Forelimb muscle (tissue), 1 donor: ENCODE data around the gene WNK1. TPM values are rescaled to one million over a fixed set of nuclear protein-coding genes. Genes with fewer than 3 reads are reported as not detected.

Experiments
- DNase-seq: peaks from one replicate; pipeline ENCODE4 v3.0.0-alpha.2; 2013; ENCODE audit warnings: low read depth
- polyA plus RNA-seq: library from polyadenylated mRNA; unstranded; fragments of 120-200 nt; gene quantifications from one replicate; pipeline ENCODE4 v1.2.1, GENCODE V29; 2013; ENCODE audit not compliant: insufficient read length

Gene WNK1
- polyA plus RNA-seq, 1 donor = 65.0 TPM

- DNase-seq = no peak
These were observed 110.9 kb downstream of the WNK1 start for GRCh38 chr12:863285-863684.

- DNase-seq = no peak
These were observed 113.2 kb downstream of the WNK1 start for GRCh38 chr12:865614-866013.

GRCh38 chr12:867905-868304 lies 115.5 kb downstream of the WNK1 start:
- no peak for DNase-seq

- DNase-seq = no peak
These were observed 116.3 kb downstream of the WNK1 start for GRCh38 chr12:868722-869121.

- no peak for DNase-seq
These were observed 118.0 kb downstream of the WNK1 start for GRCh38 chr12:870378-870777.

- DNase-seq = no peak
These were observed 121.6 kb downstream of the WNK1 start for GRCh38 chr12:873954-874353.

GRCh38 chr12:879641-880040 lies 127.3 kb downstream of the WNK1 start:
- DNase-seq = no peak

- DNase-seq = no peak
These were observed 128.3 kb downstream of the WNK1 start for GRCh38 chr12:880656-881055.

GRCh38 chr12:884746-885414 lies 132.5 kb downstream of the WNK1 start:
- DNase-seq = no peak

- no peak for DNase-seq
These were observed 133.3 kb downstream of the WNK1 start for GRCh38 chr12:885701-886100.

- no peak for DNase-seq
These were observed 133.8 kb downstream of the WNK1 start for GRCh38 chr12:886206-886605.

GRCh38 chr12:894226-894625 lies 141.8 kb downstream of the WNK1 start:
- no peak for DNase-seq

- no peak for DNase-seq
These were observed 143.7 kb downstream of the WNK1 start for GRCh38 chr12:896031-896430.

GRCh38 chr12:897386-897785 lies 145.0 kb downstream of the WNK1 start:
- DNase-seq = no peak

GRCh38 chr12:902581-902980 lies 150.2 kb downstream of the WNK1 start:
- no peak for DNase-seq

GRCh38 chr12:903055-903454 lies 150.7 kb downstream of the WNK1 start:
- DNase-seq = no peak

GRCh38 chr12:904010-904414 lies 151.6 kb downstream of the WNK1 start:
- no peak for DNase-seq

GRCh38 chr12:905261-906031 lies 153.1 kb downstream of the WNK1 start:
- DNase-seq = no peak

GRCh38 chr12:906062-906585 lies 153.7 kb downstream of the WNK1 start:
- DNase-seq = no peak

GRCh38 chr12:907413-908185 lies 155.2 kb downstream of the WNK1 start:
- no peak for DNase-seq

- no peak for DNase-seq
These were observed 157.5 kb downstream of the WNK1 start for GRCh38 chr12:909861-910260.

GRCh38 chr12:910416-910815 lies 158.0 kb downstream of the WNK1 start:
- DNase-seq = no peak
